Mammary epithelial cell (primary cell): ENCODE results near the gene TELO2.

Source experiments
- CTCF ChIP-seq, 2 donors: IDR thresholded peaks in 1 of 2; conservative IDR thresholded peaks in 1 of 2; 2 replicates each; pipeline ENCODE4 v1.5.1; 2011 to 2012; ENCODE audit warnings: inconsistent platforms in 2 of 2, low read length in 2 of 2, mild to moderate bottlenecking in 2 of 2, control low read depth in 1 of 2, low read depth in 1 of 2; ENCODE audit not compliant: insufficient read depth in 1 of 2; ENCODE audit errors: extremely low read depth in 1 of 2
- EZH2 ChIP-seq: IDR thresholded peaks from 2 replicates; pipeline ENCODE4 v1.6.1; 2012; ENCODE audit warnings: low read length, inconsistent platforms, borderline replicate concordance

DNA sequence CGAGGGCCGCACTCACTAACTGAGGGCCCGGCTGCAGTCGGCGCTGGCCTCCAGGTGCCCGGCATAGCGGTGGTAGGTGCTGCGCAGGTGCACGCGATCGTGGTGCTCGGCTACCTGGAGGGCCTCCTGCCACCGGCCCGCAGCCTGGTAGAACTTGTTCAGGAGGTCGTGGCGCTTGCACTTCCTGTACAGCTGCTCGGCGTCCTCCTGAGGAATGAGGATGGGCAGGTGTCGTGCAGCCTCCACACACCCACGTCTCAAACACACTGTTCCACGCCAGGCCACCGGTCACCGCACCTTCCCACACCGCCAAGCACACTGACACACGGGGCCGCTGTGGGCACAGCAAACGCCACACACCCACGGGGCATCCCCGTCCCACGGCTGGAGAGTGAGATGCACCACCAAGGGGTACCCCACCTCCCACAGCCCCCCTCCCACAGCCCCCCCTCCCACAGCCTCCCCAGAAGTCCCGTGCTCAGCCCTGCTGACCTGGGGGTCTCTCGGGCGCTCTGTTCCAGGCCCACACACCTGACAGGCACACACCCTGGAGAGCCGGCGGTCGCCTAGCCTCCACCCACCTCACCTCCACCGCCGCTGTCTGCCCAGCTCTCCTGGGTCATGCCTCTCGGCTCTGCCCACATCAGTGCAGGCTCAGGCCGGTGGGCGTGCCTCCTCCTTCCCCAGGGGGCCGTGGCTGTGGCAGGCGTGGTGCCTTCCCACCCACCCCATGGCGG, 32.9 kb downstream of the TELO2 start:
- TF ChIP-seq CTCF (conservative IDR thresholded peaks at IDR 0.05 in 1 of 2, IDR thresholded peaks at IDR 0.05 in 1 of 2; ENCODE audit: extremely low read depth in 1 of 2, insufficient read depth in 1 of 2, low read depth in 1 of 2, low read length in 2 of 2) = no peak
- no peak for TF ChIP-seq EZH2
